WTC11 (cell line): ENCODE results near the gene CSTPP1. TPM values are rescaled to one million over a fixed set of nuclear protein-coding genes. Genes with fewer than 3 reads are reported as not detected.
A peak's percentile ranks its signal among the peaks of the same experiment; 100 is the strongest.

Experiments used
- ATAC-seq: fragments of 200-7000 bp; cut with Tn5 transposase; 2 replicates; pipeline ENCODE4 v1.10.0; 2021; ENCODE audit warnings: mild to moderate bottlenecking, moderate library complexity
- CTCF ChIA-PET: fragments of 300-600 bp; sonication (Branson Sonifier 250); formaldehyde crosslinking; loops from one replicate; lab custom pipeline; 2021; ENCODE audit warnings: antibody characterized with exemption; lab: Charles Lee
- POLR2A ChIA-PET: fragments of 350-600 bp; sonication (Branson Sonifier 250); formaldehyde crosslinking; loops from one replicate; lab custom pipeline; 2021; ENCODE audit warnings: antibody characterized with exemption; lab: Charles Lee
- DNase-seq: peaks from one replicate; pipeline ENCODE4 v3.0.0; 2021; ENCODE audit warnings: low spot score
- H3K27ac Mint-ChIP-seq: 2 replicates; pipeline ENCODE4 v1.8.0; 2021; ENCODE audit warnings: mixed read lengths
- H3K27me3 Mint-ChIP-seq: 2 replicates; pipeline ENCODE4 v1.8.0; 2021; ENCODE audit warnings: low read depth, mild to moderate bottlenecking, moderate library complexity, mixed read lengths
- H3K36me3 Mint-ChIP-seq: 2 replicates; pipeline ENCODE4 v1.8.0; 2021; ENCODE audit warnings: mixed read lengths
- H3K4me1 Mint-ChIP-seq: 2 replicates; pipeline ENCODE4 v1.8.0; 2022; ENCODE audit warnings: mixed read lengths
- H3K4me3 Mint-ChIP-seq: 2 replicates; pipeline ENCODE4 v1.8.0; 2021; ENCODE audit warnings: mild to moderate bottlenecking, moderate library complexity, mixed read lengths
- H3K9me3 Mint-ChIP-seq: 2 replicates; pipeline ENCODE4 v1.8.0; 2021; ENCODE audit warnings: mixed read lengths
- E2F5 ChIP-seq: sonication (generic); formaldehyde crosslinking; IDR thresholded peaks from 2 replicates; pipeline ENCODE4 v1.8.1; 2022; ENCODE audit warnings: mild to moderate bottlenecking, moderate library complexity, missing genetic modification reagents
- ELF4 ChIP-seq: sonication (generic); formaldehyde crosslinking; IDR thresholded peaks from 2 replicates; pipeline ENCODE4 v1.8.1; 2022; ENCODE audit warnings: low read depth, mild to moderate bottlenecking, moderate library complexity, missing genetic modification reagents
- HMGA2 ChIP-seq: fragments of 250-450 bp; sonication (Bioruptor Pico); IDR thresholded peaks from 2 replicates; pipeline ENCODE4 v1.4.0; 2021; ENCODE audit warnings: mild to moderate bottlenecking, moderate library complexity
- IRF1 ChIP-seq: sonication (generic); formaldehyde crosslinking; IDR thresholded peaks from 2 replicates; pipeline ENCODE4 v1.8.0; 2023; ENCODE audit warnings: missing genetic modification reagents
- JUN ChIP-seq: sonication (generic); formaldehyde crosslinking; IDR thresholded peaks from 2 replicates; pipeline ENCODE4 v1.8.0; 2023; ENCODE audit warnings: mild to moderate bottlenecking, missing genetic modification reagents
- MYBL2 ChIP-seq: sonication (generic); formaldehyde crosslinking; IDR thresholded peaks from 2 replicates; pipeline ENCODE4 v1.8.1; 2023; ENCODE audit warnings: mild to moderate bottlenecking, moderate library complexity, missing genetic modification reagents
- NFATC4 ChIP-seq: fragments of 250-450 bp; sonication (Bioruptor Pico); IDR thresholded peaks from 2 replicates; pipeline ENCODE4 v1.9.0; 2021; ENCODE audit warnings: mild to moderate bottlenecking
- OVOL2 ChIP-seq: fragments of 250-450 bp; sonication (Bioruptor Pico); IDR thresholded peaks from 2 replicates; pipeline ENCODE4 v1.9.0; 2021; ENCODE audit warnings: mild to moderate bottlenecking, borderline replicate concordance
- SMAD4 ChIP-seq: sonication (generic); formaldehyde crosslinking; IDR thresholded peaks from 2 replicates; pipeline ENCODE4 v1.8.0; 2022; ENCODE audit warnings: mild to moderate bottlenecking, missing genetic modification reagents
- SP1 ChIP-seq: sonication (generic); formaldehyde crosslinking; conservative IDR thresholded peaks from 2 replicates; pipeline ENCODE4 v1.8.1; 2022; ENCODE audit warnings: missing genetic modification reagents
- TCF7 ChIP-seq: sonication (generic); formaldehyde crosslinking; IDR thresholded peaks from 2 replicates; pipeline ENCODE4 v1.8.0; 2022; ENCODE audit warnings: mild to moderate bottlenecking, low read depth, missing genetic modification reagents, moderate library complexity
- ZNF232 ChIP-seq: sonication (generic); formaldehyde crosslinking; IDR thresholded peaks from 2 replicates; pipeline ENCODE4 v1.8.0; 2022; ENCODE audit warnings: mild to moderate bottlenecking, missing genetic modification reagents
- ZNF317 ChIP-seq: sonication (generic); formaldehyde crosslinking; IDR thresholded peaks from 2 replicates; pipeline ENCODE4 v1.8.1; 2023; ENCODE audit warnings: low read depth, mild to moderate bottlenecking, moderate library complexity, missing genetic modification reagents, borderline replicate concordance
- ZNF512 ChIP-seq: sonication (generic); formaldehyde crosslinking; IDR thresholded peaks from 2 replicates; pipeline ENCODE4 v1.8.1; 2022; ENCODE audit warnings: missing genetic modification reagents, borderline replicate concordance
- total RNA-seq: library from RNA; stranded (reverse); gene quantifications from 3 replicates; pipeline ENCODE4 v1.2.3, GENCODE V29; 2021
- TF ChIP-seq, protein P1 (sequence below): sonication (generic); formaldehyde crosslinking; IDR thresholded peaks from 2 replicates; pipeline ENCODE4 v1.8.1; 2023; ENCODE audit warnings: mild to moderate bottlenecking, moderate library complexity, missing genetic modification reagents
- TF ChIP-seq, protein P2 (sequence below): sonication (generic); formaldehyde crosslinking; IDR thresholded peaks from 2 replicates; pipeline ENCODE4 v1.8.1; 2022; ENCODE audit warnings: low read depth, missing genetic modification reagents, borderline replicate concordance
- TF ChIP-seq, protein P3 (sequence below): sonication (generic); formaldehyde crosslinking; IDR thresholded peaks from 2 replicates; pipeline ENCODE4 v1.8.0; 2022; ENCODE audit warnings: missing genetic modification reagents

Gene CSTPP1
- total RNA-seq, 1 experiment from 2014 or later = 23.6 TPM

- Mint-ChIP-seq H3K27ac (peak within 1 kb of the TSS; percentile 60), H3K27me3 (peaks cover 7% of the 10 kb centered on the region; the same call in 1 of the 2 replicates), H3K4me3 (peak within 1 kb of the TSS; percentile 89), H3K4me1 (peaks cover 54% of the 10 kb centered on the region), H3K36me3 (peaks cover 3% of the 10 kb centered on the region; the same call in 1 of the 2 replicates), H3K9me3 (no peaks in the 10 kb centered on the region)
- ChIA-PET POLR2A (interaction anchor here (0.7 kb wide), 1 partner anchor 1152 kb away, joined by 9 read pairs; no protein-coding TSS in a partner anchor), CTCF (interaction anchor here (0.7 to 15.5 kb wide), 10 partner anchors 8 to 946 kb away, joined by 3 to 182 read pairs (median 6); partner anchors contain the start of gene CSTPP1)
- TF ChIP-seq ZNF512 (CRISPR knock-in tag) = no peak
- TF ChIP-seq JUN (CRISPR knock-in tag) = no peak
- TF ChIP-seq, protein P1, sequence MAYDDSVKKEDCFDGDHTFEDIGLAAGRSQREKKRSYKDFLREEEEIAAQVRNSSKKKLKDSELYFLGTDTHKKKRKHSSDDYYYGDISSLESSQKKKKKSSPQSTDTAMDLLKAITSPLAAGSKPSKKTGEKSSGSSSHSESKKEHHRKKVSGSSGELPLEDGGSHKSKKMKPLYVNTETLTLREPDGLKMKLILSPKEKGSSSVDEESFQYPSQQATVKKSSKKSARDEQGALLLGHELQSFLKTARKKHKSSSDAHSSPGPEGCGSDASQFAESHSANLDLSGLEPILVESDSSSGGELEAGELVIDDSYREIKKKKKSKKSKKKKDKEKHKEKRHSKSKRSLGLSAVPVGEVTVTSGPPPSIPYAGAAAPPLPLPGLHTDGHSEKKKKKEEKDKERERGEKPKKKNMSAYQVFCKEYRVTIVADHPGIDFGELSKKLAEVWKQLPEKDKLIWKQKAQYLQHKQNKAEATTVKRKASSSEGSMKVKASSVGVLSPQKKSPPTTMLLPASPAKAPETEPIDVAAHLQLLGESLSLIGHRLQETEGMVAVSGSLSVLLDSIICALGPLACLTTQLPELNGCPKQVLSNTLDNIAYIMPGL (CRISPR knock-in tag) = peak; percentile 78
- no peak for TF ChIP-seq SP1 (CRISPR knock-in tag)
- no peak for TF ChIP-seq MYBL2 (CRISPR knock-in tag)
- TF ChIP-seq HMGA2 = no peak
- TF ChIP-seq ZNF317 (CRISPR knock-in tag) = peak; percentile 42; the same call in 1 of the 2 replicates
- no peak for TF ChIP-seq NFATC4 (CRISPR knock-in tag)
- TF ChIP-seq OVOL2 (CRISPR knock-in tag) = no peak
- no peak for TF ChIP-seq ELF4 (CRISPR knock-in tag)
- no peak for TF ChIP-seq ZNF232 (CRISPR knock-in tag)
- TF ChIP-seq, protein P2, sequence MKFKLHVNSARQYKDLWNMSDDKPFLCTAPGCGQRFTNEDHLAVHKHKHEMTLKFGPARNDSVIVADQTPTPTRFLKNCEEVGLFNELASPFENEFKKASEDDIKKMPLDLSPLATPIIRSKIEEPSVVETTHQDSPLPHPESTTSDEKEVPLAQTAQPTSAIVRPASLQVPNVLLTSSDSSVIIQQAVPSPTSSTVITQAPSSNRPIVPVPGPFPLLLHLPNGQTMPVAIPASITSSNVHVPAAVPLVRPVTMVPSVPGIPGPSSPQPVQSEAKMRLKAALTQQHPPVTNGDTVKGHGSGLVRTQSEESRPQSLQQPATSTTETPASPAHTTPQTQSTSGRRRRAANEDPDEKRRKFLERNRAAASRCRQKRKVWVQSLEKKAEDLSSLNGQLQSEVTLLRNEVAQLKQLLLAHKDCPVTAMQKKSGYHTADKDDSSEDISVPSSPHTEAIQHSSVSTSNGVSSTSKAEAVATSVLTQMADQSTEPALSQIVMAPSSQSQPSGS = no peak
- TF ChIP-seq TCF7 (CRISPR knock-in tag) = no peak
- TF ChIP-seq, protein P3, sequence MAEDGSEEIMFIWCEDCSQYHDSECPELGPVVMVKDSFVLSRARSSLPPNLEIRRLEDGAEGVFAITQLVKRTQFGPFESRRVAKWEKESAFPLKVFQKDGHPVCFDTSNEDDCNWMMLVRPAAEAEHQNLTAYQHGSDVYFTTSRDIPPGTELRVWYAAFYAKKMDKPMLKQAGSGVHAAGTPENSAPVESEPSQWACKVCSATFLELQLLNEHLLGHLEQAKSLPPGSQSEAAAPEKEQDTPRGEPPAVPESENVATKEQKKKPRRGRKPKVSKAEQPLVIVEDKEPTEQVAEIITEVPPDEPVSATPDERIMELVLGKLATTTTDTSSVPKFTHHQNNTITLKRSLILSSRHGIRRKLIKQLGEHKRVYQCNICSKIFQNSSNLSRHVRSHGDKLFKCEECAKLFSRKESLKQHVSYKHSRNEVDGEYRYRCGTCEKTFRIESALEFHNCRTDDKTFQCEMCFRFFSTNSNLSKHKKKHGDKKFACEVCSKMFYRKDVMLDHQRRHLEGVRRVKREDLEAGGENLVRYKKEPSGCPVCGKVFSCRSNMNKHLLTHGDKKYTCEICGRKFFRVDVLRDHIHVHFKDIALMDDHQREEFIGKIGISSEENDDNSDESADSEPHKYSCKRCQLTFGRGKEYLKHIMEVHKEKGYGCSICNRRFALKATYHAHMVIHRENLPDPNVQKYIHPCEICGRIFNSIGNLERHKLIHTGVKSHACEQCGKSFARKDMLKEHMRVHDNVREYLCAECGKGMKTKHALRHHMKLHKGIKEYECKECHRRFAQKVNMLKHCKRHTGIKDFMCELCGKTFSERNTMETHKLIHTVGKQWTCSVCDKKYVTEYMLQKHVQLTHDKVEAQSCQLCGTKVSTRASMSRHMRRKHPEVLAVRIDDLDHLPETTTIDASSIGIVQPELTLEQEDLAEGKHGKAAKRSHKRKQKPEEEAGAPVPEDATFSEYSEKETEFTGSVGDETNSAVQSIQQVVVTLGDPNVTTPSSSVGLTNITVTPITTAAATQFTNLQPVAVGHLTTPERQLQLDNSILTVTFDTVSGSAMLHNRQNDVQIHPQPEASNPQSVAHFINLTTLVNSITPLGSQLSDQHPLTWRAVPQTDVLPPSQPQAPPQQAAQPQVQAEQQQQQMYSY (CRISPR knock-in tag) = peak; percentile 5; the same call in 1 of the 2 replicates
- no peak for TF ChIP-seq SMAD4 (CRISPR knock-in tag)
- TF ChIP-seq E2F5 (CRISPR knock-in tag) = no peak
- TF ChIP-seq IRF1 = no peak
- DNase-seq (peak; percentile 68), ATAC-seq (peak; percentile 60)
These were observed 18.3 kb upstream of the CSTPP1 start, which contains the start of gene LRP4 for GRCh38 chr11:46918083-46918787. TSS of gene LRP4 (minus strand) at chr11:46918550. CDS start at chr11:46918379, 171 bp downstream.
